Uterus (tissue), 4 donors: Measurements from ENCODE around the gene KLHL30. TPM values are rescaled to one million over a fixed set of nuclear protein-coding genes. Genes with fewer than 3 reads are reported as not detected.
A peak's percentile ranks its signal among the peaks of the same experiment; 100 is the strongest.

Experiments used
- DNase-seq, 2 donors: peaks; one replicate each; pipeline ENCODE4 v3.0.0-alpha.2; 2019 to 2020
- H3K27ac ChIP-seq, 2 donors: fragments of 200-600 bp; sonication (generic); 1 replicate in 1 of 2; 2 replicates in 1 of 2; pipeline ENCODE4 v1.5.1; 2016 to 2018
- H3K27me3 ChIP-seq, 2 donors: fragments of 200-600 bp; sonication (generic); one replicate each; pipeline ENCODE4 v1.5.1; 2018 to 2019; ENCODE audit warnings: control low read depth in 1 of 2
- H3K36me3 ChIP-seq, 2 donors: fragments of 200-600 bp; sonication (generic); one replicate each; pipeline ENCODE4 v1.5.1; 2019; ENCODE audit warnings: control low read depth in 1 of 2
- H3K4me1 ChIP-seq, 2 donors: fragments of 200-600 bp; sonication (generic); one replicate each; pipeline ENCODE4 v1.5.1; 2018 to 2019; ENCODE audit warnings: control low read depth in 1 of 2
- H3K4me3 ChIP-seq, 2 donors: fragments of 200-600 bp; sonication (generic); 1 replicate in 1 of 2; 2 replicates in 1 of 2; pipeline ENCODE4 v1.5.1; 2018 to 2019; ENCODE audit warnings: mild to moderate bottlenecking in 1 of 2
- H3K9me3 ChIP-seq, 2 donors: fragments of 200-600 bp; sonication (generic); one replicate each; pipeline ENCODE4 v1.5.1; 2019; ENCODE audit warnings: control low read depth in 1 of 2
- POLR2A ChIP-seq, 2 donors: fragments of 450-650 bp; IDR thresholded peaks; one replicate each; pipeline ENCODE4 v1.6.1; 2016; ENCODE audit warnings: antibody characterized with exemption in 2 of 2, mild to moderate bottlenecking in 1 of 2, moderate library complexity in 1 of 2
- intact Hi-C: fragments of 100-400 bp; cut with DNase I; formaldehyde crosslinking; loops from one replicate; pipeline ENCODE4 v1.15.1; 2023; ENCODE audit warnings: low total_unique reads
- total RNA-seq, 4 donors: library from RNA; depleted of rRNA in 3 of 4; stranded (reverse); fragments of >200 nt in 3 of 4; gene quantifications; one replicate each; pipeline versions ENCODE4 v1.1.0 to v1.2.4, GENCODE V29; 2014 to 2023
- TF ChIP-seq, protein P1 (sequence below), 4 experiments: fragments of 200-600 bp in 2 of 4; fragments of 450-650 bp in 2 of 4; sonication (generic) in 2 of 4; IDR thresholded peaks; one replicate each; pipeline ENCODE4 v1.5.1; 2016 to 2019; ENCODE audit warnings: antibody characterized with exemption in 4 of 4, mild to moderate bottlenecking in 2 of 4, moderate library complexity in 1 of 4
- donor health status: DM: yes; HTN: yes; CAD: no.

Gene KLHL30
- total RNA-seq, 4 donors from 2014 or later = under 0.01 to 3.3 (median 0.62) TPM; not detected in 1

DNA sequence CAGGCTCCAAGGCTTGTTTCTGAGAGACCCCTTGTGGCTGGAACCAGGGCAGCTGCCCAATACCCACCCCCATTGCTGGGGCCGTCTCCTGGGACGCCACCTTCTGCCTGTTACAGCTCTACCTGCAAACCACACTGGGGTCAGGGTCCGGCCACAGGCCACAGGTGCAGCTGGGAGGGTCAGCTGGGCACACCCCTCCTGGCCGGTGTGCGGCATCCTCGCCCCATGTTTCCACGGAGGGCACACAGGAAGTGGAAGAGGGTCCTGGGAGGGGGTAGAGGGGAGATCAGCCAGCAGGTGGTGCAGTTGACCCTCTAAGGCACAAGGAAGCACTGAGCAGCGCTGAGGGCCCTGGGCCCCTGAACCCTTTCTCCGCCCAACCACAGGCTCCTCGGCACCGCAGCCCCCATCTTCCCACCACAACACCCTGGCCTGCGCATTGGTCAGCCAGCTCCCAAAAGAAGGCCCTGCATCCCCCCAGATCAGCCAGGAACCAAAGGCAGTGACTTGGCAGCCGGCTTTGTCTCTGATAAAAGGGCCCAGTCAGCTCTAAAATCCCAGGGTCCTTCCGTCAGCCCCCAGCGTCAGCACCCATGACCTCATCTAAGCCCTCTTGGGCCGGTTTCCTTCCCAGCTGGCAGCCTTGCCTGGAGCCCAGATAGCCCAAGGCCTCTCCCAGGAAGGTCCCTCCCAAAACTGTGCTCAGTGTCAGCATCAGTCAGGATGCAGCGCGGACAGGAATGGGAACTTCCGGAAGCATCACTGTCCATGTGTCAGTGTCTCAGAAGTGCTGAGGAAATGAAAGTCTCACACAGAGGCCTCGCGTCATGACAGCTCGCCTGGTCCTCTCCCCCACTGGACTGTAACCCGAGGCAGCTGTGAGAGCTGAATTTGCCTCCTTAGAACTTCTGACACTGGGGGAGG is 22.0 kb downstream of the KLHL30 start:
- no peak for DNase-seq
- H3K27ac ChIP-seq = no peak overlapping the region
- H3K9me3 ChIP-seq = no peaks in the 10 kb centered on the region
- H3K4me1 ChIP-seq = peaks cover 0 to 12% of the 10 kb centered on the region in 2 donors
- no peak overlapping the region for H3K4me3 ChIP-seq
- H3K27me3 ChIP-seq = peaks cover 0 to 7% of the 10 kb centered on the region in 2 donors
- intact Hi-C loops = no loop called here
- H3K36me3 ChIP-seq = no peaks in the 10 kb centered on the region
- TF ChIP-seq, protein P1, sequence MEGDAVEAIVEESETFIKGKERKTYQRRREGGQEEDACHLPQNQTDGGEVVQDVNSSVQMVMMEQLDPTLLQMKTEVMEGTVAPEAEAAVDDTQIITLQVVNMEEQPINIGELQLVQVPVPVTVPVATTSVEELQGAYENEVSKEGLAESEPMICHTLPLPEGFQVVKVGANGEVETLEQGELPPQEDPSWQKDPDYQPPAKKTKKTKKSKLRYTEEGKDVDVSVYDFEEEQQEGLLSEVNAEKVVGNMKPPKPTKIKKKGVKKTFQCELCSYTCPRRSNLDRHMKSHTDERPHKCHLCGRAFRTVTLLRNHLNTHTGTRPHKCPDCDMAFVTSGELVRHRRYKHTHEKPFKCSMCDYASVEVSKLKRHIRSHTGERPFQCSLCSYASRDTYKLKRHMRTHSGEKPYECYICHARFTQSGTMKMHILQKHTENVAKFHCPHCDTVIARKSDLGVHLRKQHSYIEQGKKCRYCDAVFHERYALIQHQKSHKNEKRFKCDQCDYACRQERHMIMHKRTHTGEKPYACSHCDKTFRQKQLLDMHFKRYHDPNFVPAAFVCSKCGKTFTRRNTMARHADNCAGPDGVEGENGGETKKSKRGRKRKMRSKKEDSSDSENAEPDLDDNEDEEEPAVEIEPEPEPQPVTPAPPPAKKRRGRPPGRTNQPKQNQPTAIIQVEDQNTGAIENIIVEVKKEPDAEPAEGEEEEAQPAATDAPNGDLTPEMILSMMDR (IDR thresholded peaks at IDR 0.05) = peak in 1 of 4 experiments; percentile 9
- TF ChIP-seq POLR2A (IDR thresholded peaks at IDR 0.05) = no peak

DNA sequence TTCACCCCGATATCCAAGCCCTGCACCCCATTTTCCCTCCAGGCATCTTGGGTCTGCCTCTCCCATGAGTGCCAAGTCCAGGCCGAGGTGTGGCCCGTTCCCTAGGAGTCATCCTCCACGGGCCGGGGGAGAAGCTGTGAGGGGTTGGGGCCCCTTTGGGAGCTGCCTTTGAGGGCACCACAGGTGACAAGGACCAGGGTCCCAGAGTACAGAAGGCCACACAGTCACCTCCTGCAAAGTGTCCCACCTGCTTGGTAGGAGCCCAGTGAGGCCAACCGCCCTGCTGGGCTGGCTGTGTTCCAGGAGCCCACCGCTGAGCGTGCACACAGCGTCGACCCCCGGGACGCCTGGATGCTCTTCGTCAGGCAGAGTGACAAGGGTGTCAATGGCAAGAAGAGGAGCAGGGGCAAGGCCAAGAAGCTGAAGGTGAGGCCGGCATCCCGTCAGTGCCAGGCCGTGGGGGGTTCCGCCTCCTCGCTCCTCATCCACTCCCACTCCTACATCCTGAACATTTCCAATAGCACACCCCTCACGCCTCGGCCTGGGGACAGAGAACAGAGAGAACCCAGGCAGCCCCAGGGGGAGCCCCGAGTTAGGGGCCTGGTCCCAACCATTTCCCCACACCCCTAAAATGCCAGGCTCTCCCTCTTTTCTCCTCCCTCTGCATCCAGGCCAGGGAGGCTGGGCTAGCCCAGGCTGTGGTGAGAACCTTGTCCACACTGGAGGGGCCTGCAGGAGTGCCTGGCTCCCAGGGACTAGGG is 23.0 kb downstream of the KLHL30 start:
- no peak for DNase-seq
- intact Hi-C loops = no loop called here
- TF ChIP-seq, protein P1 (IDR thresholded peaks at IDR 0.05) = no peak
- TF ChIP-seq POLR2A (IDR thresholded peaks at IDR 0.05) = no peak
- Histone ChIP-seq H3K4me1 (peaks cover 0 to 12% of the 10 kb centered on the region in 2 donors), H3K27me3 (peaks cover 0 to 7% of the 10 kb centered on the region in 2 donors), H3K27ac (no peak overlapping the region), H3K4me3 (no peak overlapping the region), H3K9me3 (no peaks in the 10 kb centered on the region), H3K36me3 (no peaks in the 10 kb centered on the region)

DNA sequence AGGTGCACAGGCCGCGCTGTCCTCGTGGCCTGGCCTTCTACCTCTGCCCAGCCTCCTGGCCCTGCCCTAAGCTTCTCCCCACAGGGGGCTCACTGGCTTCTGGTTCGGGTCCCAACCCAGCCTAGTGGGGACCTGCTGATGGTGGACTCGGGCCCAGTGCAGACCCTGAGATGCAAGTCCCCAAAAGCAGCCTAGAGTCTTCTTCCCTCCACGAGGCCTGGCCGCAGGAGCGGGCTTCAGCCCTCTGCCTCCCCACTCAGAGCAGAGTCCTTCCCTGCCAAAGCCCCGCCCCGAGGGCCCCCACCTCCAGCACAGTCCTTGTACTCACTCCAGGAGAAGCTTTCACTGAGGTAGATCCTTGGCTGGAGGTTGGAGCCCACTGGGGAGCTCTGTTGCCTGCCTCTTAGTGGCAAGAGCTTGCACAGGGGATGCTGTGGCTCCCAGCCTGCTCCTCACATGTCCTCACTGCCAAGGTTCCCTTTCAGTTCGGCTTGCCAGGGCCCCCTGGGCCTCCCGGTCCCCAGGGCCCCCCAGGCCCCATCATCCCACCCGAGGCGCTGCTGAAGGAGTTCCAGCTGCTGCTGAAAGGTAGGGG is 23.9 kb downstream of the KLHL30 start:
- Histone ChIP-seq H3K9me3 (no peaks in the 10 kb centered on the region), H3K4me1 (peaks cover 0 to 12% of the 10 kb centered on the region in 2 donors), H3K27me3 (peaks cover 0 to 7% of the 10 kb centered on the region in 2 donors), H3K4me3 (no peak overlapping the region), H3K36me3 (no peaks in the 10 kb centered on the region), H3K27ac (no peak overlapping the region)
- intact Hi-C loops = no loop called here
- DNase-seq = no peak
- TF ChIP-seq, protein P1 (IDR thresholded peaks at IDR 0.05) = no peak
- TF ChIP-seq POLR2A (IDR thresholded peaks at IDR 0.05) = no peak

DNA sequence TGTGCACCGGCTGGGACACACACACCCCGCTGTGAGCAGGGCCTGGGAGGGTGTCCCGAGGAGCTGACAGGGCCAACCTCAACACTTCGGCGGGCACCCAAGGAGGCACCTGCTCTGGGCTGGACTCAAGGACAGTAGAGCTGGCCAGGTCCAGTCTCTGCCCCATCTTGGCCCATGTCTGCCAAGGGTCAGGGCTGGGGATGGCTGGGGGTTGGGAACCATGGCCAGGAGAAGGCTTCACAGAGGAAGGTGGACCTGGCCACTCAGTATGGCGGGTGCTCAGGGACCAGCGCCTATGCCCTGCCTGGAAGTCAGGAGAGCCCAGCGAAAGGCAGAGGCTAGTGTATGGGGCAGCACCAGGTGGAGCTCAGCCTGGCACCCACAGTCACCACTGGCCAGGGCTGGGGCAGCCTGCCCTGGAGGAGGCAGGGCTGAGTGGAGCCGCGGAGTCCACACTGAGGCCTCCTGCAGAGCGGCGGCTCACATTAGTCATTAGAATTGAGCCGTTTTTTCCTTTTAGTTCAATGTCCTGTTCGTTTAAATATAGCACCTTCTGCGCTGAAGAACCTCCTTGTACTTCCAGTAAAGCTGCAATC is 24.5 kb downstream of the KLHL30 start:
- Histone ChIP-seq H3K27me3 (peaks cover 0 to 7% of the 10 kb centered on the region in 2 donors), H3K4me3 (no peak overlapping the region), H3K9me3 (no peaks in the 10 kb centered on the region), H3K27ac (no peak overlapping the region), H3K36me3 (no peaks in the 10 kb centered on the region), H3K4me1 (peaks cover 0 to 12% of the 10 kb centered on the region in 2 donors)
- intact Hi-C loops = no loop called here
- TF ChIP-seq POLR2A (IDR thresholded peaks at IDR 0.05) = no peak
- TF ChIP-seq, protein P1 (IDR thresholded peaks at IDR 0.05) = no peak
- no peak for DNase-seq
